Testis (tissue), 2 donors: ENCODE data around the gene PNMA8C.

Experiments used
- POLR2A ChIP-seq: fragments of 450-650 bp; IDR thresholded peaks from one replicate; pipeline ENCODE4 v1.6.1; 2017; ENCODE audit warnings: antibody characterized with exemption, mild to moderate bottlenecking, moderate library complexity
- TF ChIP-seq, protein P1 (sequence below), 3 experiments: fragments of 450-650 bp in 2 of 3; fragments of 200-600 bp in 1 of 3; sonication (generic) in 1 of 3; IDR thresholded peaks; one replicate each; pipeline ENCODE4 v1.5.1; 2016 to 2019; ENCODE audit warnings: antibody characterized with exemption in 3 of 3, mild to moderate bottlenecking in 2 of 3, moderate library complexity in 1 of 3

GRCh38 chr19:46426506-46427162 is 2.1 kb downstream of the PNMA8C start:
- TF ChIP-seq, protein P1, sequence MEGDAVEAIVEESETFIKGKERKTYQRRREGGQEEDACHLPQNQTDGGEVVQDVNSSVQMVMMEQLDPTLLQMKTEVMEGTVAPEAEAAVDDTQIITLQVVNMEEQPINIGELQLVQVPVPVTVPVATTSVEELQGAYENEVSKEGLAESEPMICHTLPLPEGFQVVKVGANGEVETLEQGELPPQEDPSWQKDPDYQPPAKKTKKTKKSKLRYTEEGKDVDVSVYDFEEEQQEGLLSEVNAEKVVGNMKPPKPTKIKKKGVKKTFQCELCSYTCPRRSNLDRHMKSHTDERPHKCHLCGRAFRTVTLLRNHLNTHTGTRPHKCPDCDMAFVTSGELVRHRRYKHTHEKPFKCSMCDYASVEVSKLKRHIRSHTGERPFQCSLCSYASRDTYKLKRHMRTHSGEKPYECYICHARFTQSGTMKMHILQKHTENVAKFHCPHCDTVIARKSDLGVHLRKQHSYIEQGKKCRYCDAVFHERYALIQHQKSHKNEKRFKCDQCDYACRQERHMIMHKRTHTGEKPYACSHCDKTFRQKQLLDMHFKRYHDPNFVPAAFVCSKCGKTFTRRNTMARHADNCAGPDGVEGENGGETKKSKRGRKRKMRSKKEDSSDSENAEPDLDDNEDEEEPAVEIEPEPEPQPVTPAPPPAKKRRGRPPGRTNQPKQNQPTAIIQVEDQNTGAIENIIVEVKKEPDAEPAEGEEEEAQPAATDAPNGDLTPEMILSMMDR (IDR thresholded peaks at IDR 0.05): no peak
- TF ChIP-seq POLR2A: no peak
